Stimulated activated naive CD4-positive, alpha-beta T cell (primary cell): ENCODE measurements around the gene VIPR1.
A peak's percentile ranks its signal among the peaks of the same experiment; 100 is the strongest.
"Not testable (repeated sequence)": the region's sequence is repeated elsewhere in the genome, so short reads cannot be mapped to it uniquely, and the experiment has no call there.

ENCODE experiments used
- DNase-seq, 6 experiments: peaks; one replicate each; lab custom pipeline; 2025; lab: John Stamatoyannopoulos, UW

VIPR1 gene

GRCh38 chr3:42535981-42536784 lies 33.7 kb downstream of the VIPR1 start:
- DNase-seq, result peak in 4 of 6 experiments; percentile 22 to 42 (median 34)

GRCh38 chr3:42537350-42537749 lies 34.9 kb downstream of the VIPR1 start:
- no peak for DNase-seq

GRCh38 chr3:42539871-42540714 lies 37.6 kb downstream of the VIPR1 start:
- DNase-seq, result peak; percentile 8 to 67 (median 47)

- no peak for DNase-seq
These were observed 38.6 kb downstream of the VIPR1 start for GRCh38 chr3:42541079-42541478.

GRCh38 chr3:42544492-42545283 lies 42.2 kb downstream of the VIPR1 start:
- no peak for DNase-seq

GRCh38 chr3:42545284-42545900 lies 42.9 kb downstream of the VIPR1 start:
- DNase-seq, result no peak

- DNase-seq, result no peak
These were observed 44.3 kb downstream of the VIPR1 start for GRCh38 chr3:42546691-42547213.

GRCh38 chr3:42547401-42547945 lies 45.0 kb downstream of the VIPR1 start:
- DNase-seq, result peak; percentile 11 to 70 (median 56)

- no peak for DNase-seq
These were observed 46.7 kb downstream of the VIPR1 start for GRCh38 chr3:42549131-42549530.

GRCh38 chr3:42550250-42550649 lies 47.8 kb downstream of the VIPR1 start:
- DNase-seq, result no peak

GRCh38 chr3:42552830-42553229 lies 50.4 kb downstream of the VIPR1 start:
- DNase-seq, result no peak

GRCh38 chr3:42556089-42556632 lies 53.7 kb downstream of the VIPR1 start:
- peak in 5 of 6 experiments; percentile 19 to 85 (median 78) for DNase-seq

- DNase-seq, result not testable (repeated sequence)
These were observed 54.4 kb downstream of the VIPR1 start for GRCh38 chr3:42556817-42557216.

- peak in 5 of 6 experiments; percentile 6 to 49 (median 36) for DNase-seq
These were observed 55.4 kb downstream of the VIPR1 start for GRCh38 chr3:42557854-42558253.

GRCh38 chr3:42562047-42562907 lies 59.8 kb downstream of the VIPR1 start:
- DNase-seq, result no peak

- no peak for DNase-seq
These were observed 67.2 kb downstream of the VIPR1 start for GRCh38 chr3:42569593-42570142.

GRCh38 chr3:42572278-42572677 lies 69.8 kb downstream of the VIPR1 start:
- DNase-seq, result peak in 2 of 6 experiments; percentile 2 to 3

GRCh38 chr3:42575137-42575741 lies 72.8 kb downstream of the VIPR1 start:
- no peak for DNase-seq

GRCh38 chr3:42578054-42578453 lies 75.6 kb downstream of the VIPR1 start:
- no peak for DNase-seq
